ENCODE measurements around the gene PIP5KL1. TPM values are rescaled to one million over a fixed set of nuclear protein-coding genes. Genes with fewer than 3 reads are reported as not detected.

The PIP5KL1 gene
- total RNA-seq, 1 donor from 2014 or later = 3.4 TPM

DNA sequence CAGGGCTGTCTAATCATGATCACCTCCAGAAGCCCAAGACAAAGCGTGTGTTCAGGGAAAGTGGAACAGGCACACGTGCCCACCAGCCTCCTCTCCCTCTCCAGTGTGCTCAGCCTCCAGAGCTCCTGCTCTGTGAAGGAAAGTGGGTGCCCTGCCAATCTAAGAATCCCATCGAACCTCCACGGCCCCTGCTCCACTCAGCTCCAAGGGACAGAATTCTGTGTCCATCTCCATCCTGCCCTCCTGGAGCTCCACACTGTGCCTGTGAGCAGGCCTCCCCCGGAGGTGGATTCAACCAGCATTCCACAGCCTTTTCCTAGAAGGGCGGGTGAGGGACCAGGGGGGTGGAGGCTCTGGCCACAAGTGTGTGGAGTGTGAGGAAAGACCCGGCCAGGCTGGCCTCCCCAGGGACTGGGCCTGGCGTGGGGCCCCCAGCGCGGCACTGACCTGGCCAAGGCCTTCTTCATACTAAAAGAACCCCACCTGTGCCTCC, 44.2 kb upstream of the PIP5KL1 start:
- Mint-ChIP-seq H3K4me1 (ENCODE audit: low read depth) (peaks cover 48% of the 10 kb centered on the region), H3K27ac (peak overlapping the region; percentile 76), H3K9me3 (ENCODE audit: low read depth) (no peaks in the 10 kb centered on the region), H3K4me3 (ENCODE audit: low read depth) (no peak overlapping the region), H3K36me3 (ENCODE audit: insufficient read depth) (no peaks in the 10 kb centered on the region), H3K27me3 (no peaks in the 10 kb centered on the region)
- TF ChIP-seq, protein P1, sequence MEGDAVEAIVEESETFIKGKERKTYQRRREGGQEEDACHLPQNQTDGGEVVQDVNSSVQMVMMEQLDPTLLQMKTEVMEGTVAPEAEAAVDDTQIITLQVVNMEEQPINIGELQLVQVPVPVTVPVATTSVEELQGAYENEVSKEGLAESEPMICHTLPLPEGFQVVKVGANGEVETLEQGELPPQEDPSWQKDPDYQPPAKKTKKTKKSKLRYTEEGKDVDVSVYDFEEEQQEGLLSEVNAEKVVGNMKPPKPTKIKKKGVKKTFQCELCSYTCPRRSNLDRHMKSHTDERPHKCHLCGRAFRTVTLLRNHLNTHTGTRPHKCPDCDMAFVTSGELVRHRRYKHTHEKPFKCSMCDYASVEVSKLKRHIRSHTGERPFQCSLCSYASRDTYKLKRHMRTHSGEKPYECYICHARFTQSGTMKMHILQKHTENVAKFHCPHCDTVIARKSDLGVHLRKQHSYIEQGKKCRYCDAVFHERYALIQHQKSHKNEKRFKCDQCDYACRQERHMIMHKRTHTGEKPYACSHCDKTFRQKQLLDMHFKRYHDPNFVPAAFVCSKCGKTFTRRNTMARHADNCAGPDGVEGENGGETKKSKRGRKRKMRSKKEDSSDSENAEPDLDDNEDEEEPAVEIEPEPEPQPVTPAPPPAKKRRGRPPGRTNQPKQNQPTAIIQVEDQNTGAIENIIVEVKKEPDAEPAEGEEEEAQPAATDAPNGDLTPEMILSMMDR (IDR thresholded peaks at IDR 0.05; ENCODE audit: unreplicated experiment) = no peak
- DNase-seq (ENCODE audit: low spot score, unreplicated experiment) = no peak

GRCh38 chr9:127974001-127974768, 43.6 kb upstream of the PIP5KL1 start:
- Mint-ChIP-seq H3K27ac (peak overlapping the region; percentile 85), H3K36me3 (ENCODE audit: insufficient read depth) (no peaks in the 10 kb centered on the region), H3K27me3 (no peaks in the 10 kb centered on the region), H3K9me3 (ENCODE audit: low read depth) (no peaks in the 10 kb centered on the region), H3K4me1 (ENCODE audit: low read depth) (peaks cover 47% of the 10 kb centered on the region), H3K4me3 (ENCODE audit: low read depth) (no peak overlapping the region)
- TF ChIP-seq, protein P1 (IDR thresholded peaks at IDR 0.05; ENCODE audit: unreplicated experiment) = no peak
- no peak for DNase-seq (ENCODE audit: low spot score, unreplicated experiment)

GRCh38 chr9:127973169-127974000, 42.8 kb upstream of the PIP5KL1 start:
- Mint-ChIP-seq H3K4me3 (ENCODE audit: low read depth) (no peak overlapping the region), H3K27me3 (no peaks in the 10 kb centered on the region), H3K4me1 (ENCODE audit: low read depth) (peaks cover 42% of the 10 kb centered on the region), H3K36me3 (ENCODE audit: insufficient read depth) (no peaks in the 10 kb centered on the region), H3K27ac (no peak overlapping the region), H3K9me3 (ENCODE audit: low read depth) (no peaks in the 10 kb centered on the region)
- no peak for DNase-seq (ENCODE audit: low spot score, unreplicated experiment)
- TF ChIP-seq, protein P1 (IDR thresholded peaks at IDR 0.05; ENCODE audit: unreplicated experiment) = no peak

DNA sequence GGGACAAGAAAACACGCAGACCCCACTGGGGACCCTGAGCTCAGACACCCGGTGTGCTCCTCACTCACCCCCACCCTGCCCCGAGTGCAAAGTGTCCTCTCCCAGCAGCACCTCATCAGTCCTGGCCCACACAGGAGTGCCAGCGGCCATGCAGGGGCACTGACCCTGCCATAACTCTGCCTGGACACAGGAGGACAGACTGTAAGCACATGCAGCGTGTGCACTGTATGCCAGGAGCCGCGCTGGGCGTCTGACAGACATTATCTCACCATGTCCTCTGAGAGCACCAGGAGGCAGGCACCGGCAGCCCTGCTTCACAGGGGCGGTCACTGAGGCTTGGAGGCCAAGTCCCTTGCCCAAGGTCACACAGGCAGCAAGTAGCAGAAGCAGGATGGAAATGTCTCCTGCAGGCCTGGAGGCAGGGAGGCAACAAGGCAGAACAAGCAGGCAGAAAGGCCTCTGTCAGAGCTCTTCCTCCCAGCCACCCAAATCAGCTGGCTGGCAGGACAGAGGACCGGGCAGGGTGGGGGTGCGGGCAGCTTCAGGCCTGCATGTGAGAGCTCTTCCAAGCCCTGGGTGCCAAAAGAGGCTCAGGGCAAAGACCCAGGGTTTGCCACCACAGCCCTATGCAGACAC, 41.8 kb upstream of the PIP5KL1 start:
- no peaks in the 10 kb centered on the region for H3K27me3 Mint-ChIP-seq
- no peaks in the 10 kb centered on the region for H3K9me3 Mint-ChIP-seq (ENCODE audit: low read depth)
- H3K27ac Mint-ChIP-seq = no peak overlapping the region
- TF ChIP-seq, protein P1 (IDR thresholded peaks at IDR 0.05; ENCODE audit: unreplicated experiment) = no peak
- DNase-seq (ENCODE audit: low spot score, unreplicated experiment) = no peak
- no peaks in the 10 kb centered on the region for H3K36me3 Mint-ChIP-seq (ENCODE audit: insufficient read depth)
- H3K4me3 Mint-ChIP-seq (ENCODE audit: low read depth) = no peak overlapping the region
- peaks cover 34% of the 10 kb centered on the region for H3K4me1 Mint-ChIP-seq (ENCODE audit: low read depth)
